Endodermal cell (in vitro differentiated cells): ENCODE data around the gene SMAGP. TPM values are rescaled to one million over a fixed set of nuclear protein-coding genes. Genes with fewer than 3 reads are reported as not detected.

ENCODE experiments used
- DNase-seq: peaks from one replicate; pipeline ENCODE4 v3.0.0-alpha.2; 2017
- H3K27ac ChIP-seq: 2 replicates; pipeline ENCODE4 v1.5.1; 2013; ENCODE audit warnings: mild to moderate bottlenecking, low read depth, low read length, moderate library complexity
- H3K27me3 ChIP-seq: 2 replicates; pipeline ENCODE4 v1.6.1; 2013; ENCODE audit warnings: mild to moderate bottlenecking, low read length, moderate library complexity; ENCODE audit not compliant: insufficient read depth, control insufficient read depth, poor library complexity, severe bottlenecking
- H3K36me3 ChIP-seq: 2 replicates; pipeline ENCODE4 v1.7.0; 2013; ENCODE audit warnings: mild to moderate bottlenecking, low read length, moderate library complexity; ENCODE audit not compliant: control insufficient read depth, insufficient read depth
- H3K4me1 ChIP-seq: one replicate; pipeline ENCODE4 v1.7.0; 2013; ENCODE audit warnings: low read length; ENCODE audit not compliant: control insufficient read depth, insufficient read depth
- H3K4me3 ChIP-seq: 2 replicates; pipeline ENCODE4 v1.5.1; 2013; ENCODE audit warnings: mild to moderate bottlenecking, low read length, moderate library complexity
- H3K9ac ChIP-seq: 2 replicates; pipeline ENCODE4 v1.6.1; 2013; ENCODE audit warnings: mild to moderate bottlenecking, low read length, moderate library complexity; ENCODE audit not compliant: poor library complexity, severe bottlenecking; ENCODE audit errors: extremely low read depth
- H3K9me3 ChIP-seq: 2 replicates; pipeline ENCODE4 v1.6.1; 2013; ENCODE audit warnings: mild to moderate bottlenecking, low read length, moderate library complexity; ENCODE audit not compliant: control insufficient read depth
- H3K27ac Mint-ChIP-seq: 2 replicates; pipeline ENCODE4 v1.8.0; 2020; ENCODE audit warnings: mixed read lengths
- H3K27me3 Mint-ChIP-seq: 2 replicates; pipeline ENCODE4 v1.8.0; 2021; ENCODE audit warnings: mild to moderate bottlenecking, mixed read lengths; ENCODE audit not compliant: insufficient read depth
- H3K36me3 Mint-ChIP-seq: 2 replicates; pipeline ENCODE4 v1.8.0; 2020; ENCODE audit warnings: low read depth, mixed read lengths
- H3K4me1 Mint-ChIP-seq: 2 replicates; pipeline ENCODE4 v1.8.0; 2020; ENCODE audit warnings: mixed read lengths
- H3K4me3 Mint-ChIP-seq: 2 replicates; pipeline ENCODE4 v1.8.0; 2020; ENCODE audit warnings: mild to moderate bottlenecking, moderate library complexity, mixed read lengths
- H3K9me3 Mint-ChIP-seq: 2 replicates; pipeline ENCODE4 v1.8.0; 2020; ENCODE audit warnings: mild to moderate bottlenecking, mixed read lengths
- CTCF ChIP-seq: fragments of 200-600 bp; sonication (generic); conservative IDR thresholded peaks from 2 replicates; pipeline ENCODE4 v1.5.0; 2021; ENCODE audit warnings: antibody characterized with exemption, mild to moderate bottlenecking
- WGBS, 2 experiments: methylation state at CpG; one replicate each; pipeline versions ENCODE4 v1.1.5 to v1.1.7; 2013; ENCODE audit warnings: missing lambda C conversion rate in 2 of 2, mixed read lengths in 1 of 2; ENCODE audit not compliant: insufficient coverage in 1 of 2, insufficient read length in 1 of 2; 5-methylcytosine and 5-hydroxymethylcytosine counted together
- total RNA-seq, 2 donors: library from RNA; stranded (reverse); fragmentation: NEBNext Ultra II Directional in 1 of 2; extraction: Animal tissue kit (Norgen Biotek cat#: 25700) in 1 of 2; gene quantifications; 2 replicates in 1 of 2; 3 replicates in 1 of 2; pipeline ENCODE4 v1.2.1, GENCODE V29; 2021

SMAGP gene
- total RNA-seq, 2 donors from 2014 or later: 43.5 to 61.2 TPM

DNA sequence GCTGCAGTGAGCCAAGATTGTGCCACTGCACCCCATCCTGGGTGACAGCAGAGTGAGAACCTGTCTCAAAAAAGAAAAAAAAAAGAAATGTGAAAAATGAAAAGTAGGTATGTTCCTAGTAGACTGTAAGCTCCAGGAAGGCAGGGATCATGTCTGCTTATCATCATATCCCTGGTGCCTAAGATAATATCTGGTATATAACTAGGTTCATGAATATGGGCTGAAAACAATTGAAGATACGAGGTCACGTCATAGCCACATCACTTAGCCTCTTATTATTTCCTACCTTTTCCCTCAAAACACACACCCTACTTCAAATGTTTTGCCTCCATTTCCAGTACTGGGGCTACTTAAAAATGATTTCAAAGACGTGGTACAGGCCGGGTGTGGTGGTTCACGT, 55.3 kb downstream of the SMAGP start:
- Mint-ChIP-seq H3K4me3 (no peak overlapping the region), H3K27ac (no peak overlapping the region), H3K9me3 (no peaks in the 10 kb centered on the region), H3K4me1 (peaks cover 12% of the 10 kb centered on the region), H3K36me3 (peaks cover 4% of the 10 kb centered on the region), H3K27me3 (no peaks in the 10 kb centered on the region)
- Histone ChIP-seq H3K27me3 (no peaks in the 10 kb centered on the region), H3K9ac (no peak overlapping the region), H3K4me3 (no peak overlapping the region), H3K9me3 (no peaks in the 10 kb centered on the region), H3K4me1 (peaks cover 4% of the 10 kb centered on the region), H3K27ac (no peak overlapping the region), H3K36me3 (no peaks in the 10 kb centered on the region)
- DNase-seq: no peak
- no peak for TF ChIP-seq CTCF
- WGBS, 2 experiments: 91 to 100% methylated on average over 3 to 5 of the region's 5 CpGs

DNA sequence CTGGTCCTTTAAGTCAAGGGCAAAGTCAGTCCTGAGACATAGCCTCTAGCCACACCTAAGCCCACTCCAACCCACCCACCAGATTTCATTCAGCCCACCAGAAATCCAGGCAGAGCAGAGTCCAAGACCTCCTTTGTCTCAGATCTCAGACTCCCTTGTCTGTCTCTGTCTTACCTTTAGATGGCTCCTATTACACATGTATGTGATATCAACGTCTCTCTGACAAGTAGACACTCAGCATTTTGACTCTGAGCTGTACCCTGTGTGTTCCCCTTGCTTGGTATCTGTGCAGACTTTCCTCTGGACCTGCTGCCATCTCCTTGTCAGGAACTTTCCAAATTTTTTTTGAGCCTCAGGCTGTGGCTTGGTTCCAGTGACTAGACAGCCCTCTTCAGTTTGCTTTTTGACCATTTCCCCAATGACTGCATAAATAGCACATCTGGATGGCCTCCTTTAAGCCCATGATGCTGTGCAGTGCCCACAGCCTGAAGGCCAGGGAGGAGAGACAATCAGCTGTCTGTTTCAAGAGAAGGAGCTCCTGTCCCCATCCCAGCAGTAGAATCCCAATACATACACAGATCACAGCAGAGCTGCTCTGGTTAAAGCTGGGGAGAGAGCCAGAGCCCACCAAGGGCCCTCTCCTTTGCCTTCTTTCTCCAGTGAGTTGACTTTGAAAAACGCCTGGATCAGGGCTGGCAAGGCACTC, 59.4 kb downstream of the SMAGP start:
- H3K4me3 ChIP-seq: no peak overlapping the region
- Mint-ChIP-seq H3K9me3 (no peaks in the 10 kb centered on the region), H3K27me3 (no peaks in the 10 kb centered on the region), H3K4me1 (no peaks in the 10 kb centered on the region), H3K36me3 (peaks cover 9% of the 10 kb centered on the region), H3K27ac (no peak overlapping the region), H3K4me3 (no peak overlapping the region)
- no peak overlapping the region for H3K27ac ChIP-seq
- DNase-seq: no peak
- H3K36me3 ChIP-seq: no peaks in the 10 kb centered on the region
- WGBS, 2 experiments: 74 to 79% methylated on average over 2 of the region's 2 CpGs
- no peaks in the 10 kb centered on the region for H3K9me3 ChIP-seq
- no peaks in the 10 kb centered on the region for H3K4me1 ChIP-seq
- H3K9ac ChIP-seq: no peak overlapping the region
- no peaks in the 10 kb centered on the region for H3K27me3 ChIP-seq
- TF ChIP-seq CTCF: no peak

DNA sequence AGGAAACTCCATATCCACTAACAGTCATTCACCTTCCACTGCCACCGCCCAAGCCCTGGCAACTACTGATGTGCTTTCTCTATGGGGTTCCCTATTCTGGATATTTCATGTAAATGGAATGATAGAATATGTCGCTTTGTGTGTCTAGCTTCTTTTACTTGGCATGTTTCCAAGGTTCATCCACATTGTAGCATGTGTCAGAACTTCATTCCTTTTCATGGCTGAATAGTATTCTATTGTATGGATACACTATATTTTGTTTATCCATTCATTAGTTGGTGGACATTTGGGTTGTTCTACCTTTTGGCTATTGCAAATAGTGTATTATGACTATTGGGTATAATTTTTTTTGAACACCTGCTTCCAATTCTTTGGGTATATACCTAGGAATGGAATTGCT, 61.0 kb downstream of the SMAGP start:
- no peak overlapping the region for H3K9ac ChIP-seq
- TF ChIP-seq CTCF: no peak

More for the DNA sequence above, 61.0 kb downstream of the SMAGP start:
- Mint-ChIP-seq H3K36me3 (peaks cover 10% of the 10 kb centered on the region), H3K27ac (no peak overlapping the region), H3K4me1 (no peaks in the 10 kb centered on the region), H3K27me3 (no peaks in the 10 kb centered on the region), H3K9me3 (no peaks in the 10 kb centered on the region), H3K4me3 (no peak overlapping the region)
- no peaks in the 10 kb centered on the region for H3K36me3 ChIP-seq
- H3K27me3 ChIP-seq: no peaks in the 10 kb centered on the region
- no peaks in the 10 kb centered on the region for H3K9me3 ChIP-seq
- no peak for DNase-seq
- WGBS, 2 experiments: 83% methylated on average over 2 of the region's 2 CpGs; no CpG with 5 or more reads in 1 of the 2 experiments
- H3K4me1 ChIP-seq: no peaks in the 10 kb centered on the region
- no peak overlapping the region for H3K4me3 ChIP-seq
- H3K27ac ChIP-seq: no peak overlapping the region
